ENCODE results near the gene CAPN12.
A peak's percentile ranks its signal among the peaks of the same experiment; 100 is the strongest.

CAPN12 gene

GRCh38 chr19:38726284-38726673 is 18.0 kb downstream of the CAPN12 start:
- no peak overlapping the region for H3K27ac ChIP-seq (ENCODE audit: low read depth, low read length)

GRCh38 chr19:38725469-38726283 is 18.6 kb downstream of the CAPN12 start:
- peaks cover 5 to 6% of the 10 kb centered on the region in 2 donors for H3K4me1 ChIP-seq (ENCODE audit: control insufficient read depth in 1 of 2, insufficient read depth in 2 of 2, low read length in 2 of 2)
- H3K9me3 ChIP-seq (ENCODE audit: control insufficient read depth in 1 of 2, low read length in 2 of 2) = no peaks in the 10 kb centered on the region
- no peaks in the 10 kb centered on the region for H3K27me3 ChIP-seq (ENCODE audit: control insufficient read depth in 1 of 2, insufficient read depth in 2 of 2, low read length in 2 of 2)
- no peak overlapping the region for H3K4me3 ChIP-seq (ENCODE audit: low read depth in 1 of 2, low read length in 2 of 2)
- H3K36me3 ChIP-seq (ENCODE audit: control insufficient read depth in 1 of 2, insufficient read depth in 2 of 2, low read length in 2 of 2) = peaks cover 79 to 93% of the 10 kb centered on the region in 2 donors
- H3K27ac ChIP-seq (ENCODE audit: low read depth, low read length) = no peak overlapping the region
- H3K9ac ChIP-seq (ENCODE audit: low read depth in 1 of 2, low read length in 2 of 2) = no peak overlapping the region

More at GRCh38 chr19:38726284-38726673, 18.0 kb downstream of the CAPN12 start:
- Histone ChIP-seq H3K4me1 (ENCODE audit: control insufficient read depth in 1 of 2, insufficient read depth in 2 of 2, low read length in 2 of 2) (peaks cover 11% of the 10 kb centered on the region in 2 donors), H3K27me3 (ENCODE audit: control insufficient read depth in 1 of 2, insufficient read depth in 2 of 2, low read length in 2 of 2) (no peaks in the 10 kb centered on the region), H3K4me3 (ENCODE audit: low read depth in 1 of 2, low read length in 2 of 2) (no peak overlapping the region), H3K36me3 (ENCODE audit: control insufficient read depth in 1 of 2, insufficient read depth in 2 of 2, low read length in 2 of 2) (peaks cover 79 to 93% of the 10 kb centered on the region in 2 donors), H3K9ac (ENCODE audit: low read depth in 1 of 2, low read length in 2 of 2) (no peak overlapping the region), H3K9me3 (ENCODE audit: control insufficient read depth in 1 of 2, low read length in 2 of 2) (no peaks in the 10 kb centered on the region)

GRCh38 chr19:38723990-38724854 is 20.1 kb downstream of the CAPN12 start:
- Histone ChIP-seq H3K27ac (ENCODE audit: low read depth, low read length) (no peak overlapping the region), H3K4me3 (ENCODE audit: low read depth in 1 of 2, low read length in 2 of 2) (no peak overlapping the region), H3K36me3 (ENCODE audit: control insufficient read depth in 1 of 2, insufficient read depth in 2 of 2, low read length in 2 of 2) (peaks cover 84 to 98% of the 10 kb centered on the region in 2 donors), H3K9ac (ENCODE audit: low read depth in 1 of 2, low read length in 2 of 2) (no peak overlapping the region), H3K9me3 (ENCODE audit: control insufficient read depth in 1 of 2, low read length in 2 of 2) (no peaks in the 10 kb centered on the region), H3K4me1 (ENCODE audit: control insufficient read depth in 1 of 2, insufficient read depth in 2 of 2, low read length in 2 of 2) (no peaks in the 10 kb centered on the region), H3K27me3 (ENCODE audit: control insufficient read depth in 1 of 2, insufficient read depth in 2 of 2, low read length in 2 of 2) (no peaks in the 10 kb centered on the region)

GRCh38 chr19:38723606-38723965 is 20.7 kb downstream of the CAPN12 start:
- Histone ChIP-seq H3K27me3 (ENCODE audit: control insufficient read depth in 1 of 2, insufficient read depth in 2 of 2, low read length in 2 of 2) (no peaks in the 10 kb centered on the region), H3K9me3 (ENCODE audit: control insufficient read depth in 1 of 2, low read length in 2 of 2) (no peaks in the 10 kb centered on the region), H3K36me3 (ENCODE audit: control insufficient read depth in 1 of 2, insufficient read depth in 2 of 2, low read length in 2 of 2) (peaks cover 81 to 98% of the 10 kb centered on the region in 2 donors), H3K4me1 (ENCODE audit: control insufficient read depth in 1 of 2, insufficient read depth in 2 of 2, low read length in 2 of 2) (no peaks in the 10 kb centered on the region), H3K27ac (ENCODE audit: low read depth, low read length) (no peak overlapping the region), H3K9ac (ENCODE audit: low read depth in 1 of 2, low read length in 2 of 2) (no peak overlapping the region), H3K4me3 (ENCODE audit: low read depth in 1 of 2, low read length in 2 of 2) (no peak overlapping the region)

GRCh38 chr19:38722947-38723605 is 21.2 kb downstream of the CAPN12 start:
- Histone ChIP-seq H3K36me3 (ENCODE audit: control insufficient read depth in 1 of 2, insufficient read depth in 2 of 2, low read length in 2 of 2) (peaks cover 83 to 100% of the 10 kb centered on the region in 2 donors), H3K4me3 (ENCODE audit: low read depth in 1 of 2, low read length in 2 of 2) (no peak overlapping the region), H3K4me1 (ENCODE audit: control insufficient read depth in 1 of 2, insufficient read depth in 2 of 2, low read length in 2 of 2) (no peaks in the 10 kb centered on the region), H3K27ac (ENCODE audit: low read depth, low read length) (no peak overlapping the region), H3K9me3 (ENCODE audit: control insufficient read depth in 1 of 2, low read length in 2 of 2) (no peaks in the 10 kb centered on the region), H3K27me3 (ENCODE audit: control insufficient read depth in 1 of 2, insufficient read depth in 2 of 2, low read length in 2 of 2) (no peaks in the 10 kb centered on the region), H3K9ac (ENCODE audit: low read depth in 1 of 2, low read length in 2 of 2) (no peak overlapping the region)

GRCh38 chr19:38721979-38722773 is 22.1 kb downstream of the CAPN12 start:
- Histone ChIP-seq H3K27me3 (ENCODE audit: control insufficient read depth in 1 of 2, insufficient read depth in 2 of 2, low read length in 2 of 2) (no peaks in the 10 kb centered on the region), H3K27ac (ENCODE audit: low read depth, low read length) (peak overlapping the region; percentile 48), H3K4me1 (ENCODE audit: control insufficient read depth in 1 of 2, insufficient read depth in 2 of 2, low read length in 2 of 2) (no peaks in the 10 kb centered on the region), H3K9me3 (ENCODE audit: control insufficient read depth in 1 of 2, low read length in 2 of 2) (no peaks in the 10 kb centered on the region), H3K36me3 (ENCODE audit: control insufficient read depth in 1 of 2, insufficient read depth in 2 of 2, low read length in 2 of 2) (peaks cover 81 to 100% of the 10 kb centered on the region in 2 donors), H3K4me3 (ENCODE audit: low read depth in 1 of 2, low read length in 2 of 2) (no peak overlapping the region), H3K9ac (ENCODE audit: low read depth in 1 of 2, low read length in 2 of 2) (no peak overlapping the region)

- H3K4me3 ChIP-seq (ENCODE audit: low read depth in 1 of 2, low read length in 2 of 2) = no peak overlapping the region
- H3K27ac ChIP-seq (ENCODE audit: low read depth, low read length) = peak overlapping the region; percentile 48
- H3K27me3 ChIP-seq (ENCODE audit: control insufficient read depth in 1 of 2, insufficient read depth in 2 of 2, low read length in 2 of 2) = no peaks in the 10 kb centered on the region
- H3K9me3 ChIP-seq (ENCODE audit: control insufficient read depth in 1 of 2, low read length in 2 of 2) = no peaks in the 10 kb centered on the region
- peaks cover 81 to 100% of the 10 kb centered on the region in 2 donors for H3K36me3 ChIP-seq (ENCODE audit: control insufficient read depth in 1 of 2, insufficient read depth in 2 of 2, low read length in 2 of 2)
- no peaks in the 10 kb centered on the region for H3K4me1 ChIP-seq (ENCODE audit: control insufficient read depth in 1 of 2, insufficient read depth in 2 of 2, low read length in 2 of 2)
- H3K9ac ChIP-seq (ENCODE audit: low read depth in 1 of 2, low read length in 2 of 2) = no peak overlapping the region
Observed at GRCh38 chr19:38721496-38721895, 22.8 kb downstream of the CAPN12 start.

GRCh38 chr19:38720559-38721236 is 23.6 kb downstream of the CAPN12 start:
- Histone ChIP-seq H3K9me3 (ENCODE audit: control insufficient read depth in 1 of 2, low read length in 2 of 2) (no peaks in the 10 kb centered on the region), H3K9ac (ENCODE audit: low read depth in 1 of 2, low read length in 2 of 2) (no peak overlapping the region), H3K36me3 (ENCODE audit: control insufficient read depth in 1 of 2, insufficient read depth in 2 of 2, low read length in 2 of 2) (peaks cover 76 to 98% of the 10 kb centered on the region in 2 donors), H3K27me3 (ENCODE audit: control insufficient read depth in 1 of 2, insufficient read depth in 2 of 2, low read length in 2 of 2) (no peaks in the 10 kb centered on the region), H3K27ac (ENCODE audit: low read depth, low read length) (no peak overlapping the region), H3K4me1 (ENCODE audit: control insufficient read depth in 1 of 2, insufficient read depth in 2 of 2, low read length in 2 of 2) (no peaks in the 10 kb centered on the region), H3K4me3 (ENCODE audit: low read depth in 1 of 2, low read length in 2 of 2) (no peak overlapping the region)
